Measurements from ENCODE around the gene TMF1. TPM values are rescaled to one million over a fixed set of nuclear protein-coding genes. Genes with fewer than 3 reads are reported as not detected.

TMF1 gene
- total RNA-seq, 1 donor from 2014 or later = 42.0 TPM

GRCh38 chr3:69085168-69085832 lies 33.2 kb upstream of the TMF1 start:
- DNase-seq (ENCODE audit: extremely low spot score, unreplicated experiment) = no peak
- no peaks in the 10 kb centered on the region for H3K36me3 Mint-ChIP-seq (ENCODE audit: unreplicated experiment)
- no peak for TF ChIP-seq CTCF (IDR thresholded peaks at IDR 0.05)
- peak overlapping the region; percentile 98 for H3K27ac Mint-ChIP-seq (ENCODE audit: unreplicated experiment)
- H3K4me3 Mint-ChIP-seq (ENCODE audit: unreplicated experiment) = peak overlapping the region; percentile 92
- no peaks in the 10 kb centered on the region for H3K27me3 Mint-ChIP-seq (ENCODE audit: unreplicated experiment)
- H3K4me1 Mint-ChIP-seq (ENCODE audit: unreplicated experiment) = peaks cover 81% of the 10 kb centered on the region
- no peaks in the 10 kb centered on the region for H3K9me3 Mint-ChIP-seq (ENCODE audit: unreplicated experiment)

- peak; percentile 95 for DNase-seq (ENCODE audit: extremely low spot score, unreplicated experiment)
- TF ChIP-seq CTCF (IDR thresholded peaks at IDR 0.05) = no peak
- H3K27ac Mint-ChIP-seq (ENCODE audit: unreplicated experiment) = peak within 1 kb of the TSS; percentile 98
- no peaks in the 10 kb centered on the region for H3K36me3 Mint-ChIP-seq (ENCODE audit: unreplicated experiment)
- no peaks in the 10 kb centered on the region for H3K9me3 Mint-ChIP-seq (ENCODE audit: unreplicated experiment)
- peaks cover 74% of the 10 kb centered on the region for H3K4me1 Mint-ChIP-seq (ENCODE audit: unreplicated experiment)
- H3K4me3 Mint-ChIP-seq (ENCODE audit: unreplicated experiment) = peak within 1 kb of the TSS; percentile 92
- H3K27me3 Mint-ChIP-seq (ENCODE audit: unreplicated experiment) = no peaks in the 10 kb centered on the region
These were observed 32.4 kb upstream of the TMF1 start, which contains the start of gene ARL6IP5 for GRCh38 chr3:69084326-69085167. Gene ARL6IP5 (plus strand): TSS chr3:69084937. CDS start chr3:69085048, 111 bp downstream.

GRCh38 chr3:69082805-69083204 lies 30.7 kb upstream of the TMF1 start:
- peak overlapping the region; percentile 98 for H3K27ac Mint-ChIP-seq (ENCODE audit: unreplicated experiment)
- peak overlapping the region; percentile 45 for H3K4me3 Mint-ChIP-seq (ENCODE audit: unreplicated experiment)
- no peaks in the 10 kb centered on the region for H3K27me3 Mint-ChIP-seq (ENCODE audit: unreplicated experiment)
- no peak for TF ChIP-seq CTCF (IDR thresholded peaks at IDR 0.05)
- H3K9me3 Mint-ChIP-seq (ENCODE audit: unreplicated experiment) = no peaks in the 10 kb centered on the region
- H3K4me1 Mint-ChIP-seq (ENCODE audit: unreplicated experiment) = peaks cover 76% of the 10 kb centered on the region
- no peaks in the 10 kb centered on the region for H3K36me3 Mint-ChIP-seq (ENCODE audit: unreplicated experiment)
- DNase-seq (ENCODE audit: extremely low spot score, unreplicated experiment) = no peak

- no peaks in the 10 kb centered on the region for H3K9me3 Mint-ChIP-seq (ENCODE audit: unreplicated experiment)
- H3K4me3 Mint-ChIP-seq (ENCODE audit: unreplicated experiment) = peak overlapping the region; percentile 45
- no peak for DNase-seq (ENCODE audit: extremely low spot score, unreplicated experiment)
- H3K4me1 Mint-ChIP-seq (ENCODE audit: unreplicated experiment) = peaks cover 76% of the 10 kb centered on the region
- no peak for TF ChIP-seq CTCF (IDR thresholded peaks at IDR 0.05)
- no peaks in the 10 kb centered on the region for H3K27me3 Mint-ChIP-seq (ENCODE audit: unreplicated experiment)
- H3K27ac Mint-ChIP-seq (ENCODE audit: unreplicated experiment) = peak overlapping the region; percentile 98
- no peaks in the 10 kb centered on the region for H3K36me3 Mint-ChIP-seq (ENCODE audit: unreplicated experiment)
These were observed 30.2 kb upstream of the TMF1 start for GRCh38 chr3:69082361-69082760.

Data from osteocyte (in vitro differentiated cells).